ENCODE data around the gene RC3H1. TPM values are rescaled to one million over a fixed set of nuclear protein-coding genes. Genes with fewer than 3 reads are reported as not detected.
A peak's percentile ranks its signal among the peaks of the same experiment; 100 is the strongest.
"Not testable (repeated sequence)": the region's sequence is repeated elsewhere in the genome, so short reads cannot be mapped to it uniquely, and the experiment has no call there.

The RC3H1 gene, protein sequence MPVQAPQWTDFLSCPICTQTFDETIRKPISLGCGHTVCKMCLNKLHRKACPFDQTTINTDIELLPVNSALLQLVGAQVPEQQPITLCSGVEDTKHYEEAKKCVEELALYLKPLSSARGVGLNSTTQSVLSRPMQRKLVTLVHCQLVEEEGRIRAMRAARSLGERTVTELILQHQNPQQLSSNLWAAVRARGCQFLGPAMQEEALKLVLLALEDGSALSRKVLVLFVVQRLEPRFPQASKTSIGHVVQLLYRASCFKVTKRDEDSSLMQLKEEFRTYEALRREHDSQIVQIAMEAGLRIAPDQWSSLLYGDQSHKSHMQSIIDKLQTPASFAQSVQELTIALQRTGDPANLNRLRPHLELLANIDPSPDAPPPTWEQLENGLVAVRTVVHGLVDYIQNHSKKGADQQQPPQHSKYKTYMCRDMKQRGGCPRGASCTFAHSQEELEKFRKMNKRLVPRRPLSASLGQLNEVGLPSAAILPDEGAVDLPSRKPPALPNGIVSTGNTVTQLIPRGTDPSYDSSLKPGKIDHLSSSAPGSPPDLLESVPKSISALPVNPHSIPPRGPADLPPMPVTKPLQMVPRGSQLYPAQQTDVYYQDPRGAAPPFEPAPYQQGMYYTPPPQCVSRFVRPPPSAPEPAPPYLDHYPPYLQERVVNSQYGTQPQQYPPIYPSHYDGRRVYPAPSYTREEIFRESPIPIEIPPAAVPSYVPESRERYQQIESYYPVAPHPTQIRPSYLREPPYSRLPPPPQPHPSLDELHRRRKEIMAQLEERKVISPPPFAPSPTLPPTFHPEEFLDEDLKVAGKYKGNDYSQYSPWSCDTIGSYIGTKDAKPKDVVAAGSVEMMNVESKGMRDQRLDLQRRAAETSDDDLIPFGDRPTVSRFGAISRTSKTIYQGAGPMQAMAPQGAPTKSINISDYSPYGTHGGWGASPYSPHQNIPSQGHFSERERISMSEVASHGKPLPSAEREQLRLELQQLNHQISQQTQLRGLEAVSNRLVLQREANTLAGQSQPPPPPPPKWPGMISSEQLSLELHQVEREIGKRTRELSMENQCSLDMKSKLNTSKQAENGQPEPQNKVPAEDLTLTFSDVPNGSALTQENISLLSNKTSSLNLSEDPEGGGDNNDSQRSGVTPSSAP
- total RNA-seq (2014; rRNA removed; shearing (Covaris generic)), result 8.8 and 9.5 TPM in 2 replicates

DNA sequence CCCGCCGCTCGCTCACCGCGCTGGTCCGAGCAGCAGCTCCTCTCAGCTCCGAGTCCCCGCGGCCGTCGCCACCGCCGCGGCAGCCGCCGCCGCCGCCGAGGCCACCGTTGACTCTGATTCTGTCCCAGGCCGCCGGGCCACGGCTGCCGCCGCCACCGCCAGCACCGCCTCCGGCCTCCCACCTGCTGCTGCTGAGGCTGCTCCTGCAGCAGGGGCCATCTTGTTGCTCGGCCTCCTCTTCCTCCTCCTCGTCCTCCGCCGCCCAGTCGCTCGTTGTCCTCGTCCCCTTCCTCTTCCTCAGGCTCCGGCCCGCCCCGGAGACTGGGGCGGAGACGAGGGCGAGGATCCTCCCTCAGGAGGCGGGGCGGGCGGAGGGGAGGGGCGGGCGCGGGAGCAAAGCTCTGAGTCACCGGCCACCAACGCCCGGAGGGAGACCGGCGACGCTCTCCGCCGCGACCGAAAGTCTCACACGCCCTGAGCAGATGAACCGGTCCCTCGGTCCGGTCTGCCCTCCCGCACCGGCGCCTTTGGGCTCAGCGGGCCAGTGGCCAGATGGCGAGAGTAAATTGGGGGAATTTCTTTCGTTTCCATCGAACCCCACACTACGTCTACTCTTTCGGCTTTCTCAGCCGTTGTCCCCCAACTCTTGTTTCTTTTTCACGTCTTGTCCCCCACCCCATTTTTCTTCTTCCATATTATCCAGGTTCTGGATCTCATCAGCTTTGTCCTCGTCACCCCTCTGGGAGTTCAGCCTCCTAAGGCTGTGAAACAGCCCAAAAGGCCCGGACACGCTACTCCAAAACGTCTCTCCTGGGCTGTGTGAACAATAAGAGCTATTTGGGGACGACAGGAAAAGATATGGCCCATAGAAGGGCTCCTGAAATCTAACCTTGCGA, at the start of gene RC3H1:
RC3H1 (minus strand) TSS at position 278 of the 896 bp plus-strand sequence. CDS start 29,372 bp downstream, outside the sequence.
- peak; percentile 73 for DNase-seq (ENCODE audit: low spot score)

- no peak for DNase-seq (ENCODE audit: low spot score)
Measured at GRCh38 chr1:174070614-174071013, 48.5 kb upstream of the RC3H1 start.

GRCh38 chr1:174068000-174068399, 45.8 kb upstream of the RC3H1 start:
- DNase-seq (ENCODE audit: low spot score), result no peak

DNA sequence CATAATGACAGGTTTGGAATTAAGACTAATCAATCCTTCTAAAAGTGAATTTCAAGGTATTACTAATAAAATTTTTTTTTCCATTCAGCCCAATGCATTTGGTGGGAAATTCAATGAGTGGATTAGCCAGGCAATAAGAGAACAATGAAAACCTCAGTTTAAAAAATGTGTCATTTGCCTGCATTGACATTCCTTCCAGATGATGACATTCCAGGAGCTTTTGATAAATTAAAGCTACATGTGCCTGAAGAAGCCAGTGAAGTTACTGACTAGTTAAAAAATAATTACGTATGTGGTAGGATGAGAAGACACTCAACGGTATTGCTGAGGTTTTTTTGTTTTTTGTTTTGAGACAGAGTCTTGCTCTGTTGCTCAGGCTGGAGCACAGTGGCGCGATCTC, 37.9 kb upstream of the RC3H1 start:
- DNase-seq (ENCODE audit: low spot score), result no peak

DNA sequence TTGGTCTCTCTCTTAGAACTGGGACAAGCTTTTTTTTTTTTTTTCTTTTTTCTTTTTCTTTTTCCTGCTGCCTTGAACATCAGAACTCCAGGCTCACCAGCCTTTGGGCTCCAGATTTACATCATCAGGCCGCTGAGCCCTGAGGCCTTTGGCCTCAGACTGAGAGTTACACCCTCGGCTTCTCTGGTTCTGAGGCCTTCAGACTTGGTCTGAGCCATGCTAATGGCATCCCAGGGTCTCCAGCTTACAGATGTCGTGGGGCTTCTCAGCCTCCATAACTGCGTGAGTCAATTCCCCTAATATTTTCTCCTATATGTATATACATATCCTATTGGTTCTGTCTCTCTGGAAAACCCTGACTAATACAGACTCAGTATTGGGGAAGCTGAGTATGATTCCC, 36.5 kb upstream of the RC3H1 start:
- no peak for DNase-seq (ENCODE audit: low spot score)

DNA sequence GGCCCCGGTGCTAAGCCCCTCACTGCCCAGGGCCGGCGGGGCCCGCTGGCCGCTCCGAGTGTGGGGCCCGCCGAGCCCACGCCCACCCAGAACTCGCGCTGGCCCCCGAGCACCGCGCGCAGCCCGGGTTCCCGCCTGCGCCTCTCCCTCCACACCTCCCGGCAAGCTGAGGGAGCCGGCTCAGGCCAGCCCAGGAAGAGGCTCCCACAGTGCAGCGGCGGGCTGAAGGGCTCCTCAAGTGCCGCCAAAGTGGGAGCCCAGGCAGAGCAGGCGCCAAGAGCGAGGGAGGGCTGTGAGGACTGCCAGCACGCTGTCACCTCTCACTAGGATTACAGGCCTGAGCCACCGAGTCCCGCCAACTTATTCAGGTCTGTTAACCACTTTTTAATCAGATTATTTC, 34.5 kb upstream of the RC3H1 start:
- not testable (repeated sequence) for DNase-seq (ENCODE audit: low spot score)

DNA sequence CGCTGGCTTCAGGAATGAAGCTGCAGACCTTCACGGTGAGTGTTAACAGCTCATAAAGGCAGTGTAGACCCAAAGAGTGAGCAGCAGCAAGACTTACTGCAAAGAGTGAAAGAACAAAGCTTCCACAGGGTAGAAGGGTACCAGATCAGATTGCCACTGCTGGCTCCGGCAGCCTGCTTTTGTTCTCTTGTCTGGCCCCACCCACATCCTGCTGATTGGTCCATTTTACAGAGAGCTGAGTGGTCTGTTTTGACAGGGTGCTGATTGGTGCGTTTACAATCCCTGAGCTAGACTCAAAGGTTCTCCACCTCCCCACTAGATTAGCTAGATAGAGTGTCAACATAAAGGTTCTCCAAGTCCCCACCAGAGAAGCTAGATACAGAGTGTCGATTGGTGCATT, 33.6 kb upstream of the RC3H1 start:
- DNase-seq (ENCODE audit: low spot score), result not testable (repeated sequence)

GRCh38 chr1:174053826-174054225, 31.7 kb upstream of the RC3H1 start:
- no peak for DNase-seq (ENCODE audit: low spot score)

- DNase-seq (ENCODE audit: low spot score), result no peak
Measured at GRCh38 chr1:174052621-174053020, 30.5 kb upstream of the RC3H1 start.

DNA sequence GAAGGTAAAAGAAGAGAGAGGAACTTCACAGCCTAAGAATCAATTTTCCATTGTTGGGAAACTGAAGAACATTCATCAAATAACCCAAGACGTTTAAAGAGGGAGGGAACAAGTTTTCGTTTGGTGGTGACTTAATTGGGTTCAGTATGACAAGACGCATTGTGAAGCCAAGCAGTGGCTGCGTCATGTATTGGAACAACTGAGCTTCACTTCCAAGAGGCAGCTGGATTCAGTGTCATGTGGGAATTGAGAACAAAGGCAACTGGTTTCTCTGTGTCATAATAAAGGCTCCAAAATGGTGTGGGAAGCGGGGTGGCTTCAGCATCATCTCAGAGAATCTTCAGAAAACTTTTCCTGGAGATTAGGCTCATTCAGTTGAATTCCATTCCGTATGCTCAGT, 29.8 kb upstream of the RC3H1 start:
- no peak for DNase-seq (ENCODE audit: low spot score)

- no peak for DNase-seq (ENCODE audit: low spot score)
Measured at GRCh38 chr1:174049514-174049913, 27.4 kb upstream of the RC3H1 start.

DNA sequence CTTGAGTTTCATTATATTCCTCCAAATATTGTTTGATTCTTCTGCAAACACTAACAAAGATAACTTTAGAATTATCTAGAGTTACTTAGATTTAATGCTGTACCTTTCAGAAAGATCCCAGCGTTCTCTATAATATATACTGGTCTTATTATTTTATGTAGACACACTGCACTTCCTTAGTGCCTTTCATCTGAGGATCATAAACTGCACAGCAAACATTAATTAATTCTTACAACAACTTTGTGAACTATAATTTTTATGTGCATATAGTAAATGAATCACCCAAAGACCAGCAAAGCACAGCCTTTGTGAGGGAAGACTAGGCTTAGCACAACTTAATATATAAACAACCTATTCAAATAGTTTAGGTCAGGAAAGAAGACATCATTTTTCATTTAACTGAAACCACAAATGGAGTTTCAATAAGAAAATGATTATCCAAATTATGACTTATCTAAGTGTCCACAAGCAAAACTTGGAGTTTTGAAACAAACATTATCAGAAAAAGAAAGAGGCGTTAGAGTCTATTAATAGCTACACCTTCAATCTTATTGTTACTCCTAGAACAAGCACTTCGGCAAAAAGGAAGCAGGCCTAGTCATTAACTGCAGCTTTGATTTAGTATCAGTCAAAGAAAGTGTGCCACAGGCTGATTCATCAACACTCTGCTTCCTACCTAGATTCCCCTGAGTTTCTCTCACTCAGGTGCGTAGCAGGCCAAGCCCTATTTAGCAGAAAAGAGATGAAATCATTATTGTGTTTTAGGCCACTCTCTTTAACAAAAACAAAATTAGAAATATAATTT, 22.5 kb upstream of the RC3H1 start:
- DNase-seq (ENCODE audit: low spot score), result no peak

- not testable (repeated sequence) for DNase-seq (ENCODE audit: low spot score)
Measured at GRCh38 chr1:174042509-174042908, 20.4 kb upstream of the RC3H1 start.

- no peak for DNase-seq (ENCODE audit: low spot score)
Measured at GRCh38 chr1:174041369-174041768, 19.2 kb upstream of the RC3H1 start.

DNA sequence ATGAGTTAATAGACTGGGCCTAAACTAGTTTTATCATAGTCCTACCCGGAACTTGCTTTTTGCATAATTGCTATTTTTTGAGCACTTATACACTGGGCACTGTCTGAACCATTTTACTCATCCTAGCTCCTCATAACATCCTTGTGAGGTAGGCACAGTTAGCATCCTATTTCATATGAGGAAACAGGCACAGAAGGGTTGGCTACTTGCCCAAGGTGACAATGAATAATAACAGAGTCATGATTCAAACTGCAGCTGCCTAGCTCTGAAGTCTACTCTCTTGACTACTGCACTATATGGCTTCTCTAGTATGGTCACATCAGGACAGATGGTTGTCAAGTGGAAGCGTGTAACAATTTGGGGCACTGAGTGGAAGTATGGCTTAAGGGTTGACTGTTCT, 18.2 kb upstream of the RC3H1 start:
- peak; percentile 47 for DNase-seq (ENCODE audit: low spot score)

- DNase-seq (ENCODE audit: low spot score), result no peak
Measured at GRCh38 chr1:174039027-174039426, 16.9 kb upstream of the RC3H1 start.

DNA sequence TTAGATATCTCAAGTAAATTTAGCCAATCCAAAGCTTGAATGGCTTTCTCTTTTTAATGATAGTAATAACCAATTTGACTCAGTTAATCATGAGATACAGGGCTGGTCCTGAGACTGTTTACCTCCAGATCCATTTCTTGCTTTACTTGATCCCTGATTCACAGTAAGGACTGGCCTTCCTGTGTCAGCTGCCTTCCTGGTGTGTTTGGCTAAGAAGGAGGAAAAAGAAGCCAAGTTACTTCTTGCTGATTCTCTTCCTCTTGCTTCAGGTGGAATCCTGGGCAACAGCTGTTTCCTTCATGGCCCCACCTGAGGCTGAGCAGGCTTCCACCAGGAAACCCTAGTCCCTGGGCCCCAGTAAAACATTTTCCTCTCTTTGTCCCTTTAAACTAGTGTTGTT, 14.6 kb upstream of the RC3H1 start:
- no peak for DNase-seq (ENCODE audit: low spot score)

GRCh38 chr1:174036204-174036603, 14.0 kb upstream of the RC3H1 start:
- no peak for DNase-seq (ENCODE audit: low spot score)

DNA sequence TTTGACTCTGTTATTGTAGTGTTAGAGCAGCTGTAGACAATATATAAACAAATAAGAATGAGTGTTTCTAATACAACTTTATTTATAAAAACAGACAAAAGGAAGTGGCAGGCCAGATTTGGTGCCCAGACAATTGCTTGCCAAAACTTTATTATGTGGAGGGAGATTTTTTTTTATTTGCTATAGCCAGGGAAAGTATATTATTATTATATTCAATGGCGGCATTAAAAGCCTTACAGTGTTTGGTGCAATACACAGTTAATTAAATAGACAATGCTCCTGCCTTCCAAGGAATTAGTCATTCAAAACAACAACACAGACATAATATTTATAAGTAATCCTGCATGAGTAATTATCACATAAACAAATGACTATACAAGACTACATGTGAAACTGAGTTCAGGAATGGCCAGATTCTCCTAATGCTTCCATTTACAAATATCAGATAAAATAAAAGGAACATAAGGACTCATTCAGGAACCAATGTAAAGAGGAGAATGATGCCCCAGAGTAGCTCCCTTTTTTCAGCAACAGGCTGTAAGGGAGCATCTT, 10.6 kb upstream of the RC3H1 start:
- DNase-seq (ENCODE audit: low spot score), result peak; percentile 54

GRCh38 chr1:174031099-174031498, 8.9 kb upstream of the RC3H1 start:
- DNase-seq (ENCODE audit: low spot score), result no peak
